ENCODE results near the gene CHCHD3.

DNA sequence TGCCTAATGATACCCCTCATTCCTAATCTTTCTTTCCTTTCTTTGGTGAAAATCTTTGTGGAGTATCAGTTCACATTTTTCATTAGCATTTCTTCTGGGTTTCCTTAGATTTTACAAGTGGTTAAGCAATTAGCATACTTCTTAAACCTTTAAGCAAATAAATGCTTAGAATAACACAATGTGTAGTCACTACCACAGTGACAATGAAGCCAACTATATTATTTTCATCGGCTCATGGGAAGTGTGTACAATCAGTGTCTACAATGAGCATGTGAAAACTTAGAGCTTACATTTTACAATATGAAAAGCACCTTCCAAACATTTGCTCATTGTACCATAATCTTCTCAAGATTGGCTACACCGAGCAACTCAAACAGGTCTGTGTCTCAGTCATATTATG lies 329.5 kb downstream of the CHCHD3 start:
- TF ChIP-seq TAF1 (IDR thresholded peaks at IDR 0.05; ENCODE audit: low read depth, low read length) (no peak), POLR2A (IDR thresholded peaks at IDR 0.05; ENCODE audit: low read depth, low read length) (no peak), POLR2AphosphoS5 (IDR thresholded peaks at IDR 0.05; ENCODE audit: low read depth, low read length) (no peak)
